Measurements from ENCODE around the gene MRPL51. TPM values are rescaled to one million over a fixed set of nuclear protein-coding genes. Genes with fewer than 3 reads are reported as not detected.
A peak's percentile ranks its signal among the peaks of the same experiment; 100 is the strongest.

The MRPL51 gene
- total RNA-seq, 1 donor from 2014 or later = 114 TPM

DNA sequence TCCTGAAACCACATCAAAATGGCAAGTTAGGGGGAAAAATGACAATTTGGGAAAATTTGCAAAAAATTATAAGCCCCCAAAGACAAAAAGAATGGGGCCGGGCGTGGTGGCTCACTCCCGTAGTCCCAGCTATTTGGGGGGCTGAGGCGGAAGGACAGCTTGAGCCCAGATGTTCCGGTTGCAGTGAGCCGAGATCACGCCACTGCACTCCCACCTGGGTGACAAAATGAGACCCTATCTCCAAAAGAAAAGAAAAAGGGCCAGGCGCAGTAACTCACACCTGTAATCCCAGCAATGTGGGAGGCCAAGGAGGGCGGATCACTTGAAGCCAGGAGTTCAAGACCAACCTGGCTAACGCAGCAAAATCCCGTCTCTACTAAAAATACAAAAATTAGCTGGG is 20.6 kb downstream of the MRPL51 start:
- no peaks in the 10 kb centered on the region for H3K9me3 ChIP-seq
- H3K4me1 ChIP-seq = peaks cover 26% of the 10 kb centered on the region
- no peaks in the 10 kb centered on the region for H3K36me3 ChIP-seq
- no peak for ATAC-seq
- TF ChIP-seq, protein P1, sequence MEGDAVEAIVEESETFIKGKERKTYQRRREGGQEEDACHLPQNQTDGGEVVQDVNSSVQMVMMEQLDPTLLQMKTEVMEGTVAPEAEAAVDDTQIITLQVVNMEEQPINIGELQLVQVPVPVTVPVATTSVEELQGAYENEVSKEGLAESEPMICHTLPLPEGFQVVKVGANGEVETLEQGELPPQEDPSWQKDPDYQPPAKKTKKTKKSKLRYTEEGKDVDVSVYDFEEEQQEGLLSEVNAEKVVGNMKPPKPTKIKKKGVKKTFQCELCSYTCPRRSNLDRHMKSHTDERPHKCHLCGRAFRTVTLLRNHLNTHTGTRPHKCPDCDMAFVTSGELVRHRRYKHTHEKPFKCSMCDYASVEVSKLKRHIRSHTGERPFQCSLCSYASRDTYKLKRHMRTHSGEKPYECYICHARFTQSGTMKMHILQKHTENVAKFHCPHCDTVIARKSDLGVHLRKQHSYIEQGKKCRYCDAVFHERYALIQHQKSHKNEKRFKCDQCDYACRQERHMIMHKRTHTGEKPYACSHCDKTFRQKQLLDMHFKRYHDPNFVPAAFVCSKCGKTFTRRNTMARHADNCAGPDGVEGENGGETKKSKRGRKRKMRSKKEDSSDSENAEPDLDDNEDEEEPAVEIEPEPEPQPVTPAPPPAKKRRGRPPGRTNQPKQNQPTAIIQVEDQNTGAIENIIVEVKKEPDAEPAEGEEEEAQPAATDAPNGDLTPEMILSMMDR (IDR thresholded peaks at IDR 0.05) = no peak
- no peak overlapping the region for H3K4me3 ChIP-seq
- H3K27me3 ChIP-seq = no peaks in the 10 kb centered on the region
- H3K27ac ChIP-seq = no peak overlapping the region
- no peak for DNase-seq
- intact Hi-C loops (cut with DNase I) = no loop called here

DNA sequence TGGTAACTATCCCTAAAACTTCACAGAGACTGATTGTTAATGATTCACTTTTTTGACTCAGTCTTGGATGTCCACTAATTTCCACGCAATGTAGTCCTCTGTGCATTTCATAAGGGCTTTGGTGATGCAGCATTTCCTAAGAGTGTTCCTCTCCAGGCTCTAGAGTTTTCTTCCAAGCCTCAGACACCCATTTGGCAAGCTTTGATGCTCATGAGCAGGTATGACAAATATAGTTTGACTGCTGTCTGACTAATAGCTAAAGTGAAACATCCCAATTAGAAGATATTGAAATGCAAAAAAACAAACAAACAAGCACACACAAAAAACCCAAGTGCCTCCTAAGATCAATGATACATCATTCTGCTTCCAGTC is 21.1 kb downstream of the MRPL51 start:
- H3K4me3 ChIP-seq = no peak overlapping the region
- no peak overlapping the region for H3K27ac ChIP-seq
- TF ChIP-seq, protein P1 (IDR thresholded peaks at IDR 0.05) = no peak
- no peak for ATAC-seq
- intact Hi-C loops (cut with DNase I) = no loop called here
- H3K27me3 ChIP-seq = no peaks in the 10 kb centered on the region
- peaks cover 26% of the 10 kb centered on the region for H3K4me1 ChIP-seq
- H3K36me3 ChIP-seq = no peaks in the 10 kb centered on the region
- no peak for DNase-seq
- no peaks in the 10 kb centered on the region for H3K9me3 ChIP-seq

DNA sequence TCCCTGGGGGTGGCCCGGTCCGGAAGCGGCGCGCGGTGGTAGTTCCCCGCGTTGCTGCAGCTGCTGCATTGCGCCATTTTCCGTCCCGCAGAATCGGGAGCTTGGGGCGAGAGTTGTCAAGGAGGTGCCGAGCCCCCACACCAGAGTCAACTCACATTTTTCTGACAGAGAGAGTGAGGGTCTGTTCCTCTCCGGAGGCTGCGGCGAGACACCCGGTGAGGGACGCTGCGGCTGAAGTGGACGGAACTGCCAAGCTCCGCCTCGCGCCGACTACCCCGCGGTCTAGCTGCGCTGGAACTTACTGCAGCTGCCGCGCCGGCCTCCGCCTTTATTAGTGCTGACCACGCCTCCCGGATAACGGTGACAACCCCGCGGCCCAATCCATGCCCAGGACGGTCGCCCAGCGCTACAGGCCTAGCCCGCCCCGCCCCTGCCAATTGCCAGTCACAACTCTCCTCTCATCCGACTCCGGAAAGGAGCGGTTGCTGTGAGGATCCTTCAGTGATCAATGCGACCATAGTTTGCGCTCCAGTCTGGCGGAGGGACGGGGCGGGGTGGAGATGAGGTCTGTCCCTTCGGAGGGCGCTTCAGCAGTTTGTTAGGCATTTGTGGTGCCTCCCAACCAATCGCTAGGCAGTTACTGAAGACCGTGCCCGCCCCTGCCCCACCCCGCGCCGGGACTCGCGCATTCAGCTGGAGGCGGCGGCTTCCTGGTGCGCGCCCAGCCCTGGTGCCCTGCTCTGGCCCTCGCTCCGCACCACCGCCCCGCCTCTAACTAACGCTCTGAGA is 22.5 kb downstream of the MRPL51 start, which contains the start of gene VAMP1:
Gene VAMP1 (minus strand): TSS at position 303 of the 789 bp plus-strand sequence. CDS start 146 bp downstream, at position 157.
- Histone ChIP-seq H3K27me3 (no peaks in the 10 kb centered on the region), H3K4me3 (peak within 1 kb of the TSS; percentile 62), H3K4me1 (peaks cover 21% of the 10 kb centered on the region), H3K36me3 (no peaks in the 10 kb centered on the region), H3K27ac (peak within 1 kb of the TSS; percentile 88), H3K9me3 (no peaks in the 10 kb centered on the region)
- DNase-seq = peak; percentile 98
- TF ChIP-seq, protein P1 (IDR thresholded peaks at IDR 0.05) = no peak
- intact Hi-C loops (cut with DNase I) = no loop called here
- peak; percentile 97 for ATAC-seq

DNA sequence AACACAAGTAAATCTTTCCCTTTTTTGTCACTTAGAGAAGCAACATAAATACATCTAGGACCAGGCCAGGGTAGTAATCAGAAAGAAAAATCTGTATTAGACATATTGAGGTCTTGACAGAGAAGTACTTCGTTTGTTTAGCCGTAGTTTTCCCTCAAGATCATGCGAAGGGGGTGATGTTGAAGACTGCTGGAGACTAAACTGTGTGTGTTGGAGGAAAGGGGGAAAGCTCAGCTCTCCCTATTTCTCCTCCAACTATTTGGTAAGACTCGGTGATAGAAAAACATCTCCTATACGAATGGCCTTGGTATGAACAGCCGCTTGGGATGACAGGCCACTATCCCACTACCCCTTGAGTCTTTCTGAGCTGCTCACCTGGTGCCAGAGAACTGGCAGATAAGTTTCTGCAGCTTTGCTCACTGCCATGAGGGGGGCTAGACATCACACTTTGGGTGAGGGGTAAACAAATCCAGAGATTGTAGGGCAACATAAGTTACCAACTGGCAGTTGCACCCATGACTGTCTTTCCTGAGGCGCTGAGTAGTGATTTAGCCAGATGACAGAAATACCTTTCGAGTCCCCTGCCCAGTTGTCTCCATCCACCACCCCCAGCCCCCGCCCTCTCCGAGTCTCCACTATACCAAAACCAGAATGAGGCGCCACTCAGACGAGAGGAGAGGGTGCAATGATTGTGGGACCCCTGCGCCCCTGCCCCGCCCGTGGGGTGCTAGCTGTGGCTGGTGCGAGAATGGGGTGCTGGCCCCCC is 23.3 kb downstream of the MRPL51 start:
- Histone ChIP-seq H3K36me3 (peaks cover 5% of the 10 kb centered on the region), H3K4me1 (peaks cover 22% of the 10 kb centered on the region), H3K27ac (peak overlapping the region; percentile 88), H3K4me3 (peak overlapping the region; percentile 62), H3K9me3 (no peaks in the 10 kb centered on the region), H3K27me3 (no peaks in the 10 kb centered on the region)
- intact Hi-C loops (cut with DNase I) = loop anchor here (10.0 kb wide), 1 partner anchor 145 kb away; no protein-coding TSS in a partner anchor
- ATAC-seq = no peak
- no peak for DNase-seq
- TF ChIP-seq, protein P1 (IDR thresholded peaks at IDR 0.05) = no peak

DNA sequence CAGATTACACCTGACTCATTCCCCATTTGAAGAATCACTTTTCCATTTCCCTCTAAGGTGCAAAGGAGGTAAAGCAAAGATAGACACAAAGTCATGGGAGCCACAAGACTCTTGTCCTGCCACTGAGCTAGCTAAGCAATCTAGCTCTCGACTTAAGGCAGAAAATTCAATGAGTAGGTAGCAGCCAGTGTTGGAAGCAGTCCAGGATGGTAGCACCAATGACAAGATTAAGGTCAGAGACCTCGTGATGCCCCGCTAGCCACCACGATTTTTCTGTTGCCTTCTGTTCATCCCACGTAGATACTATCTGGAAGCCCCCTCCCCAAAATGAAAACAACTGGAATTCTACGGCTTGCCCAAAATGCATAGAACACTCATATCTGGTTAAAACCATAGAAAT is 24.0 kb downstream of the MRPL51 start:
- Histone ChIP-seq H3K4me1 (peaks cover 22% of the 10 kb centered on the region), H3K4me3 (peak overlapping the region; percentile 62), H3K9me3 (no peaks in the 10 kb centered on the region), H3K27me3 (no peaks in the 10 kb centered on the region), H3K36me3 (peaks cover 12% of the 10 kb centered on the region), H3K27ac (no peak overlapping the region)
- intact Hi-C loops (cut with DNase I) = loop anchor here (10.0 kb wide), 1 partner anchor 144 kb away; no protein-coding TSS in a partner anchor
- TF ChIP-seq, protein P1 (IDR thresholded peaks at IDR 0.05) = no peak
- no peak for ATAC-seq
- no peak for DNase-seq
